Activated naive CD4-positive, alpha-beta T cell treated with anti-CD3 and anti-CD28 coated beads for 36 hours (primary cell): ENCODE measurements around the gene SLC47A1. TPM values are rescaled to one million over a fixed set of nuclear protein-coding genes. Genes with fewer than 3 reads are reported as not detected.

ENCODE experiments used
- CTCF ChIA-PET: fragments of 350-600 bp; sonication (Branson Sonifier 250); formaldehyde crosslinking; loops from one replicate; lab custom pipeline; 2021; ENCODE audit warnings: antibody characterized with exemption; lab: Charles Lee
- DNase-seq: peaks from one replicate; pipeline ENCODE4 v3.0.0-alpha.2; 2020
- H3K27ac Mint-ChIP-seq: one replicate; pipeline ENCODE4 v1.8.0; 2021; ENCODE audit warnings: mild to moderate bottlenecking, mixed read lengths
- H3K27me3 Mint-ChIP-seq: one replicate; pipeline ENCODE4 v1.8.0; 2021; ENCODE audit warnings: low read depth, mixed read lengths
- H3K36me3 Mint-ChIP-seq: one replicate; pipeline ENCODE4 v1.8.0; 2021; ENCODE audit warnings: low read depth, mixed read lengths
- H3K4me1 Mint-ChIP-seq: one replicate; pipeline ENCODE4 v1.8.0; 2021; ENCODE audit warnings: low read depth, mixed read lengths
- H3K4me3 Mint-ChIP-seq: one replicate; pipeline ENCODE4 v1.8.0; 2021; ENCODE audit warnings: mild to moderate bottlenecking, moderate library complexity, mixed read lengths
- H3K9me3 Mint-ChIP-seq: one replicate; pipeline ENCODE4 v1.8.0; 2021; ENCODE audit warnings: mixed read lengths
- intact Hi-C: fragments of 100-400 bp; cut with micrococcal nuclease; formaldehyde crosslinking; loops from one replicate; pipeline ENCODE4 v1.15.1; 2023
- total RNA-seq, 2 experiments: library from RNA; stranded (reverse); gene quantifications; one replicate each; pipeline ENCODE4 v1.2.3, GENCODE V29; 2021

The SLC47A1 gene
- total RNA-seq, 2 experiments from 2014 or later: 0.30 to 0.33 TPM

DNA sequence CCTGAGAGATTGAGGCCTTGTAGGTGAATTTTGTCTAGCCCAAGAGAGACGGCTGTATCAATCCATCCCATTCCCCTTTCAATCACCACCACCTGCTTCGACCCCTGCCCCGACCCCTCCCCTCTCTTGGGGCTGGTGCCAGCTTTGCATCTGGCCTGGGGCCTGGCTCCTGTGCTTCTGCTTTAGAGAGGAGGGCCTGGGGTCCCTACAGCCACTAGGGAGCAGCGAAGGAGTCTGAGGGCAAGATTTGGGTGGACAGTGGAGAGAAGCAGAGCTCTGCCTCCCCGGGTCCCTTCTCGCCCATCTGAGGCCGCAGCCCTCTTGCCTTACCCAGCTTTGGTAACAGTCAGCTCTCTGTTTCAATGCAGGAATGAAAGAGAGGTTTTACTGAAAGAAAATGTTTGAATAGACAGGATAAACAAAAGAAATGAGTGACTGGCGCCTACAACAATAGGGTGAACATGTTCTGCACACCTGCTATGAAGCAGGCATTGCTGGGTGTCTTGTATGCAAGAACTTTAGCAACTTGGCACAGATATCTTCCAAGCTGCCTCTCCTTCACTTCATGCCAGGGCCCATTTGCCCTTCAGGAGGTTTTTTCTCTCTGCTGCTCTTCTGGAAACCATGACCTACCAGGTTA is 57.4 kb downstream of the SLC47A1 start:
- intact Hi-C loops: loop anchor here (5.0 kb wide), 1 partner anchor 176 kb away; no protein-coding TSS in a partner anchor
- Mint-ChIP-seq H3K4me1 (no peaks in the 10 kb centered on the region), H3K27ac (no peak overlapping the region), H3K27me3 (no peaks in the 10 kb centered on the region), H3K9me3 (no peaks in the 10 kb centered on the region), H3K36me3 (no peaks in the 10 kb centered on the region), H3K4me3 (no peak overlapping the region)
- CTCF ChIA-PET: interaction anchor here (1.1 kb wide), 1 partner anchor 30 kb away, joined by 3 read pairs; no protein-coding TSS in a partner anchor
- no peak for DNase-seq

DNA sequence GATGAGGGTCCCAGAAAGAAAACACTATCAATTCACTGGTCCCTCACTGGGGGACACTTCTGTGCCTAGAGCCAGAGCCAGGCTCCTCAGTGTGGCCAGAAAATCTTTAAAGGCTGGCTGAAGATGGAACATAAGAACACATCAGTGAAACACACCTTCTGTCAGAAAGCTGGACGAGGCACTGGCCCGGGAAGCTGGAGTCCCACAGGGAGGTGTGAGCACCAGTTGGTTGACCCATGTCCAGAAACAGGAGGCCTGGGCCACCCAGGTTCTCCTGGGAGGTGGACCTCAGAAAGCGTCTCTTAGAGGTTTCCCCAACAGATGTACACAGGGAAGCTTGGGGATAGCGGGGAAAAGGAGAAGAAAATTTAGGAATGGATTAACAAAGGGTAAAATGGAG is 58.7 kb downstream of the SLC47A1 start:
- no peaks in the 10 kb centered on the region for H3K9me3 Mint-ChIP-seq
- no peaks in the 10 kb centered on the region for H3K4me1 Mint-ChIP-seq
- H3K27ac Mint-ChIP-seq: no peak overlapping the region
- CTCF ChIA-PET: no interaction called here
- H3K27me3 Mint-ChIP-seq: no peaks in the 10 kb centered on the region
- no peak for DNase-seq
- no peak overlapping the region for H3K4me3 Mint-ChIP-seq
- H3K36me3 Mint-ChIP-seq: no peaks in the 10 kb centered on the region
- intact Hi-C loops: loop anchor here (5.0 kb wide), 1 partner anchor 175 kb away; no protein-coding TSS in a partner anchor

DNA sequence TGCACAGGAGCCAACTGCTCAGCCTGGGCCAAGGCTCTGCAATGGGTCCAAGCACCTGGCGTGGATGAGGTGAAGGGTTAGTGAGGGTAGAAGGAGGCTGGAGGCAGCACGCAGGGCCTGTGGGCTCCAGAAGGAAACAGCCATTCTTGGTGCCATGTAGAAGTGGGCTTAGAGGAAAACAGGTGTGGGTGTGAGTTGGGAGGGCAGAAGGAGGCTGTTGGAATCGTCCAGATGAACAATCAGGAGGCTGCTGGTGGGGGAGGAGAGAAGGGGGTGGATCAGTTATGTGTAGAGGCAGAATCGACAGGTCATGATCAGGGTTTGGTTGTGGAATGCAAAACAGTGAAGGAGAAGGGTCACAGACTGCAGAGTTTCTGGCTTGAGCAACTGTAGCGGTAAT is 63.2 kb downstream of the SLC47A1 start:
- H3K36me3 Mint-ChIP-seq: no peaks in the 10 kb centered on the region

DNA sequence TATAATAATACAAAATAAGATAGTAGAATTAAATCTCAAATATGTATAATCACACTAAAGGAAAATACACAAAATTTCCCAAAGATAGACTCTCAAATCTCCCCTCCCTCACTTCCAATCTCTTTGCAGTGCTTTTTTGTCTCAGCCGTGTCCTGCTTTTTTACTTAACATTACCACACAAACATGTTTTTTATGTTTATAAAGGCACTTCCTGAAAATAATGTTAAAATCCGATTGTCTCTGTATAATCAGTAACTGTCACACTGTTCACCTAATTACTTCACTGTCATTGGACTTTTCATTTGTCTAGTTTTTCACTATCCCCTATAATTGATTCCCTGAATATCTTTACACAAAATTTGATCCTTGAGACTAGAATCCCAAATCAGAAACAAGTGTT is 76.7 kb downstream of the SLC47A1 start:
- H3K36me3 Mint-ChIP-seq: no peaks in the 10 kb centered on the region

More for the DNA sequence above, 63.2 kb downstream of the SLC47A1 start:
- no peak for DNase-seq
- H3K27me3 Mint-ChIP-seq: no peaks in the 10 kb centered on the region
- no peak overlapping the region for H3K27ac Mint-ChIP-seq
- intact Hi-C loops: no loop called here
- no peaks in the 10 kb centered on the region for H3K9me3 Mint-ChIP-seq
- no peaks in the 10 kb centered on the region for H3K4me1 Mint-ChIP-seq
- CTCF ChIA-PET: no interaction called here
- no peak overlapping the region for H3K4me3 Mint-ChIP-seq

DNA sequence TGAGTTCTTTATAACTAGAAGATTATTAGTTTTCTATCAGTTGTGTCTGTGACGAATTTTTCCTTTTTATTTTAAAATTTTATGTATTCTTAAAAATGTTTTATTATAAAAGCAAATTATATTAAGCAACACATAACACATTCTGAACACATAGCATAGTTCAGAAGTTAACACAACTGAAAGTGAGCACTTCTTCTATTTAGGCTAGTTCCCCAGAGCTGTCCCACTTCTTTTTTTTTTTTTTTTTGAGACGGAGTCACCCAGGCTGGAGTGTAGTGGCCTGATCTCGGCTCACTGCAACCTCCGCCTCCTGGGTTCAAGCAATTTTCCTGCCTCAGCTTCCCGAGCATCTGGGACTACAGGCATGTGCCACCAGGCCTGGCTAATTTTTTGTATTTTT is 77.2 kb downstream of the SLC47A1 start:
- no peak for DNase-seq
- Mint-ChIP-seq H3K4me1 (peaks cover 7% of the 10 kb centered on the region), H3K27me3 (no peaks in the 10 kb centered on the region), H3K9me3 (no peaks in the 10 kb centered on the region), H3K27ac (no peak overlapping the region), H3K4me3 (no peak overlapping the region), H3K36me3 (no peaks in the 10 kb centered on the region)
- CTCF ChIA-PET: interaction anchor here (1.8 kb wide), 1 partner anchor 152 kb away, joined by 5 read pairs; no protein-coding TSS in a partner anchor
- intact Hi-C loops: no loop called here

More for the DNA sequence above, 76.7 kb downstream of the SLC47A1 start:
- no peak for DNase-seq
- intact Hi-C loops: no loop called here
- no peaks in the 10 kb centered on the region for H3K27me3 Mint-ChIP-seq
- no peak overlapping the region for H3K4me3 Mint-ChIP-seq
- CTCF ChIA-PET: no interaction called here
- H3K4me1 Mint-ChIP-seq: peaks cover 7% of the 10 kb centered on the region
- H3K9me3 Mint-ChIP-seq: no peaks in the 10 kb centered on the region
- H3K27ac Mint-ChIP-seq: no peak overlapping the region

DNA sequence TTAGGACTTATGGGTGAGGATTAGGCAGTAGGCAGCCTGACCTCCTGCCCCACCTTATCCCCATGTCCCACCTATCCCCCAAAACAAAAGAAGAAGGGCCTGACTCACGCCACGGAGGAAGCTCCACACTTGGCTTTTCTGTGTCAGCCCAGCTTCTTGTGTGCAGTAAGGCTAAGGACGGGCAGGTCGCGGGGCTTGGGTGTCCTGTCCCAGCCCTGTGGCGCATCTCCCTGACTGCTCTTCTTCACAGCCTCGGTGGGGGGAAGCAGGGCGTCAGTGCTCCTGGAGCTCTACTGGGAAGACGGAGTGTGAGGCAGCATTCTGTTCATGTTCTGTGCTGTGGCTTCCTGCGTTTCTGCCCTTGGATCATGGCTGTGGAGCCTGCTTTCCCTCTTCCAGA is 80.3 kb downstream of the SLC47A1 start:
- H3K36me3 Mint-ChIP-seq: peaks cover 1% of the 10 kb centered on the region
- intact Hi-C loops: no loop called here
- H3K4me3 Mint-ChIP-seq: no peak overlapping the region
- H3K27ac Mint-ChIP-seq: no peak overlapping the region
- peaks cover 17% of the 10 kb centered on the region for H3K9me3 Mint-ChIP-seq
- DNase-seq: no peak
- CTCF ChIA-PET: no interaction called here
- H3K4me1 Mint-ChIP-seq: peaks cover 7% of the 10 kb centered on the region
- H3K27me3 Mint-ChIP-seq: no peaks in the 10 kb centered on the region

DNA sequence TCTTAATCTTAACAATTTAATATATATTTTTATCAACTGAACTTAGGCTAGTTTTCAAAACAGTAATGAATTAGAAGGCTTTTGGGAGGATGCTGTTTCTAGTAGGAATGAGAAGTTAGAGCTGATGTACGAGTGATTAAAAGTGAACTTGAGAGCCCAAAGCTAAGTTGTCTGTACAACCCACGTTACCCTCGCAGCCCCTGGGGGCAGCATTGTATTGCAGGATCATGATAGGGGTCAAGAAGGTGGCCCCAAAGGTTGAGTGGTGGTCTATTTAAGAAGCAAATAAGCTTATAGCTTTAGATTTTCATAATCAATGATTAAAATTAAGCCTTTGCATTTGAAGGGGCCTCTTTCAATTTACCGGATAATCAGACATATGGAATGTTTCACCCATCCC is 81.2 kb downstream of the SLC47A1 start:
- Mint-ChIP-seq H3K4me1 (peaks cover 7% of the 10 kb centered on the region), H3K4me3 (no peak overlapping the region), H3K27ac (no peak overlapping the region), H3K27me3 (no peaks in the 10 kb centered on the region), H3K9me3 (peaks cover 26% of the 10 kb centered on the region), H3K36me3 (peaks cover 10% of the 10 kb centered on the region)
- CTCF ChIA-PET: interaction anchor here (1.0 kb wide), 1 partner anchor 16 kb away, joined by 3 read pairs; no protein-coding TSS in a partner anchor
- intact Hi-C loops: no loop called here
- no peak for DNase-seq

DNA sequence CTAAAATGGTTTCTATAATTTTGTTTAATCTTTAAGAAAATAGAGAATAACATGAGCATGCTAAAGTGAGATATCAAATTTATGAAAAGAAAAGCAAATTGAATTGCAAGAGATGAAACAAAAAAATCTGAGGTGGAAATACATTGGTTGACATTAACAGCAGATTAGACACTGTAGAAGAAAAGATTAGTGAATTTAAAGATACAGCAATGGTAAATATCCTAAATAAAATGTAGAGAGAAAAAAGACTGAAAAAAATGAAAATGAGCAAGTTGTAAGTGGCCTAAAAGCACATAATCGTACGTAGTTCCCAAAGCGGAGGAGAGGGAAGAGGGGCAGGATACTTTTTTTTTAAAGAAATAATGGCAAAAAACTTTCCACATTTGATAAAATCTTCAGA is 84.4 kb downstream of the SLC47A1 start:
- H3K36me3 Mint-ChIP-seq: peaks cover 10% of the 10 kb centered on the region
- H3K27ac Mint-ChIP-seq: no peak overlapping the region
- H3K4me1 Mint-ChIP-seq: peaks cover 5% of the 10 kb centered on the region
- H3K4me3 Mint-ChIP-seq: no peak overlapping the region
- no peaks in the 10 kb centered on the region for H3K27me3 Mint-ChIP-seq
- intact Hi-C loops: no loop called here
- H3K9me3 Mint-ChIP-seq: peaks cover 37% of the 10 kb centered on the region
- CTCF ChIA-PET: no interaction called here
- DNase-seq: no peak

DNA sequence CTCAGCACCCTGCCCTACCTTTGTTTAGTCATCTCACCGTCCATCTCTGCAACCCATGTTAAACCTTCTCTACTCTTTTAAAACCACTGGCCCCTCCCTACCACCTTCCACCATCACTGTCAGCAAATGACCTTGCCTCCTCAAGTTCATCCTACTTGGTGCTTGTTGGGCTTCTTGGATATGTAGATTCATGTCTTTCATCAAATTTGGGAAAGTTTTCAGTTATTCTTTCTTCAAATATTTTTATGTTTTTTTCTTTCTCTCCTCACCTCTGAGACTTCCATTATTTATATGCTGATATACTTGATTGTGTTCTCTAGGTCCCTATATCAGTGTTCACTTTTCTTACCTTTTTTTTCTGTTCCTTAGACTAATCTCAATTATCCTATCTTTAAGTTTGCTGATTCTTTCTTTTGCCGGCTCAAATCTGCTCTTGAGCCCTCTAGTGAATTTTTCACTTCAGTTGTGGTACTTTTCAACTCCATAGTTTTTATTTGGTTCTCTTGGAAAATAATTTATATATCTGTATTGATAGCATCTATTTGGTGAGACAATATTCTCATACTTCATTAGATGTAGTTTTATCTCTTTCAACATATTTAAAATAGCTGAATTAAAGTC is 86.2 kb downstream of the SLC47A1 start:
- no peak for DNase-seq
- H3K27ac Mint-ChIP-seq: no peak overlapping the region
- no peaks in the 10 kb centered on the region for H3K27me3 Mint-ChIP-seq
- CTCF ChIA-PET: no interaction called here
- H3K36me3 Mint-ChIP-seq: peaks cover 10% of the 10 kb centered on the region
- peaks cover 37% of the 10 kb centered on the region for H3K9me3 Mint-ChIP-seq
- no peak overlapping the region for H3K4me3 Mint-ChIP-seq
- intact Hi-C loops: no loop called here
- no peaks in the 10 kb centered on the region for H3K4me1 Mint-ChIP-seq

DNA sequence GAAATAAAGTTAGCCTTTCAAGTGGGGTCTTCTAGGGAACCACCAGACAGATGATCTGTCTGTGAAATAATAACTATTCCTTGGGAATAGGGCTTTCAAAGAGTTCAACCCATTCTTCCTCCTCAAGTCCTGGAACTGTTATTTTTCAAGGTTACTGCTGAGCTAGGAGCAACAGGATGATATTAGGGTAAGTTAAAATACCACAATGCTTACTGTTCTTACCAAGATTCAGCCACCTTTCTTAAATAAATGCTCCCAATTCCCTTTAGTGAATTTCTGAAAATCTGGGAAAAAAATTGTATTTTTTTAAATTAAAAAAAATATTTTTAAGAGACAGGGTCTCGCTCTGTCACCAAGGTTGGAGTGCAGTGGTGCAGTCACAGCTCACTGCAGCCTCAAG is 88.0 kb downstream of the SLC47A1 start:
- H3K27ac Mint-ChIP-seq: no peak overlapping the region
- no peak for DNase-seq
- peaks cover 37% of the 10 kb centered on the region for H3K9me3 Mint-ChIP-seq
- peaks cover 10% of the 10 kb centered on the region for H3K36me3 Mint-ChIP-seq
- no peaks in the 10 kb centered on the region for H3K4me1 Mint-ChIP-seq
- intact Hi-C loops: no loop called here
- H3K27me3 Mint-ChIP-seq: no peaks in the 10 kb centered on the region
- CTCF ChIA-PET: no interaction called here
- no peak overlapping the region for H3K4me3 Mint-ChIP-seq

DNA sequence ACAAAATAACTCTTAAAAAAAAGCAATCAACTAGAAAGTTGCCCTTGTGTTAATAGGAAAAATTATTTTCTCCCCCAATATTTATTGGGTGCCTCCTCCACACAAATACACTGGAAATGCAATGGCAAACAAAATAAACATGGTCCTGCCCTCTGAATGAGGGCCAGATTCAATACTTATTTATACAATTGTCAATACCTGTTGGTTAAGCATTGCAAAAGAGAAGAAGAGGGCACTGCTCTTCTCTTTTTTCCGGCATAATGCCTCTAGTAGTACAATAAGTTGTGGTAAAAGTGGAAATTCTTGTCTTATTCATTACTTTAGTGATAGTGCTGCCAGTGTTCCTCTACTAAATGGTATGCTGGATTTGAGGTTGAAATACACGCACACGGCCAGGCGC is 92.4 kb downstream of the SLC47A1 start:
- intact Hi-C loops: no loop called here
- no peaks in the 10 kb centered on the region for H3K4me1 Mint-ChIP-seq
- no peak overlapping the region for H3K4me3 Mint-ChIP-seq
- H3K9me3 Mint-ChIP-seq: peaks cover 6% of the 10 kb centered on the region
- no peak overlapping the region for H3K27ac Mint-ChIP-seq
- H3K36me3 Mint-ChIP-seq: no peaks in the 10 kb centered on the region
- no peaks in the 10 kb centered on the region for H3K27me3 Mint-ChIP-seq
- no peak for DNase-seq
- CTCF ChIA-PET: no interaction called here
